GM12892 (cell line): ENCODE data around the gene OR6V1. TPM values are rescaled to one million over a fixed set of nuclear protein-coding genes. Genes with fewer than 3 reads are reported as not detected.
A peak's percentile ranks its signal among the peaks of the same experiment; 100 is the strongest.

Source experiments
- DNase-seq: peaks from one replicate; pipeline ENCODE4 v3.0.0; 2011; ENCODE audit not compliant: insufficient read length
- FAIRE-seq: peaks from 2 replicates; lab custom pipeline; 2011; peaks lifted over from hg19 to GRCh38; lab: Jason Lieb, UNC
- POLR2A ChIP-seq: IDR thresholded peaks from 2 replicates; pipeline ENCODE4 v1.6.1; 2011; ENCODE audit warnings: low read depth, low read length, control low read depth
- POLR2AphosphoS5 ChIP-seq: IDR thresholded peaks from 2 replicates; pipeline ENCODE4 v1.6.1; 2011; ENCODE audit warnings: low read depth, low read length, control low read depth
- TAF1 ChIP-seq: IDR thresholded peaks from 2 replicates; pipeline ENCODE4 v1.6.1; 2011; ENCODE audit warnings: low read depth, mild to moderate bottlenecking, control low read depth, low read length, borderline replicate concordance
- polyA plus RNA-seq: library from polyadenylated mRNA; unstranded; fragments of >200 nt; gene quantifications from one replicate; pipeline ENCODE4 v1.2.1, GENCODE V29; 2012; ENCODE audit warnings: missing spikeins, inconsistent platforms; ENCODE audit not compliant: missing spikeins

The OR6V1 gene
- not detected for polyA plus RNA-seq

- FAIRE-seq (no peak), DNase-seq (no peak)
- TF ChIP-seq POLR2AphosphoS5 = no peak
- no peak for TF ChIP-seq POLR2A
- no peak for TF ChIP-seq TAF1
Observed at GRCh38 chr7:143052041-143052440, at the start of gene OR6V1. TSS of gene OR6V1 (plus strand) at chr7:143052341. CDS start at chr7:143052341, 0 bp downstream.

GRCh38 chr7:143002898-143003297 lies 49.2 kb upstream of the OR6V1 start:
- no peak for TF ChIP-seq POLR2AphosphoS5
- TF ChIP-seq TAF1 = no peak
- no peak for TF ChIP-seq POLR2A
- no peak for DNase-seq
- no peak for FAIRE-seq

- TF ChIP-seq POLR2AphosphoS5 (no peak), TAF1 (no peak), POLR2A (no peak)
- FAIRE-seq = peak; percentile 85
- DNase-seq = peak; percentile 19
Observed at GRCh38 chr7:143003393-143004051, 48.6 kb upstream of the OR6V1 start.

- DNase-seq (no peak), FAIRE-seq (no peak)
- no peak for TF ChIP-seq TAF1
- TF ChIP-seq POLR2AphosphoS5 = no peak
- no peak for TF ChIP-seq POLR2A
Observed at GRCh38 chr7:143005632-143006260, 46.4 kb upstream of the OR6V1 start.

- DNase-seq (peak; percentile 19), FAIRE-seq (peak; percentile 91)
- no peak for TF ChIP-seq POLR2A
- no peak for TF ChIP-seq POLR2AphosphoS5
- TF ChIP-seq TAF1 = no peak
Observed at GRCh38 chr7:143008007-143008901, 43.9 kb upstream of the OR6V1 start.

- DNase-seq = no peak
- FAIRE-seq = no peak
- TF ChIP-seq POLR2AphosphoS5 (no peak), POLR2A (no peak), TAF1 (no peak)
Observed at GRCh38 chr7:143012001-143012400, 40.1 kb upstream of the OR6V1 start.

GRCh38 chr7:143012409-143012808 lies 39.7 kb upstream of the OR6V1 start:
- DNase-seq = no peak
- no peak for TF ChIP-seq TAF1
- no peak for TF ChIP-seq POLR2A
- TF ChIP-seq POLR2AphosphoS5 = no peak
- no peak for FAIRE-seq

GRCh38 chr7:143013473-143013872 lies 38.7 kb upstream of the OR6V1 start:
- TF ChIP-seq POLR2AphosphoS5 (no peak), POLR2A (no peak), TAF1 (no peak)
- no peak for DNase-seq
- no peak for FAIRE-seq

- DNase-seq (no peak), FAIRE-seq (no peak)
- no peak for TF ChIP-seq TAF1
- TF ChIP-seq POLR2A = no peak
- no peak for TF ChIP-seq POLR2AphosphoS5
Observed at GRCh38 chr7:143013893-143014292, 38.2 kb upstream of the OR6V1 start.

GRCh38 chr7:143015084-143015483 lies 37.1 kb upstream of the OR6V1 start:
- no peak for DNase-seq
- no peak for FAIRE-seq
- TF ChIP-seq POLR2AphosphoS5 (no peak), POLR2A (no peak)

GRCh38 chr7:143015926-143016490 lies 36.1 kb upstream of the OR6V1 start:
- DNase-seq (no peak), FAIRE-seq (no peak)
- no peak for TF ChIP-seq POLR2A
- no peak for TF ChIP-seq POLR2AphosphoS5
- no peak for TF ChIP-seq TAF1
